Measurements from ENCODE around the gene TPSD1.

TPSD1 gene

DNA sequence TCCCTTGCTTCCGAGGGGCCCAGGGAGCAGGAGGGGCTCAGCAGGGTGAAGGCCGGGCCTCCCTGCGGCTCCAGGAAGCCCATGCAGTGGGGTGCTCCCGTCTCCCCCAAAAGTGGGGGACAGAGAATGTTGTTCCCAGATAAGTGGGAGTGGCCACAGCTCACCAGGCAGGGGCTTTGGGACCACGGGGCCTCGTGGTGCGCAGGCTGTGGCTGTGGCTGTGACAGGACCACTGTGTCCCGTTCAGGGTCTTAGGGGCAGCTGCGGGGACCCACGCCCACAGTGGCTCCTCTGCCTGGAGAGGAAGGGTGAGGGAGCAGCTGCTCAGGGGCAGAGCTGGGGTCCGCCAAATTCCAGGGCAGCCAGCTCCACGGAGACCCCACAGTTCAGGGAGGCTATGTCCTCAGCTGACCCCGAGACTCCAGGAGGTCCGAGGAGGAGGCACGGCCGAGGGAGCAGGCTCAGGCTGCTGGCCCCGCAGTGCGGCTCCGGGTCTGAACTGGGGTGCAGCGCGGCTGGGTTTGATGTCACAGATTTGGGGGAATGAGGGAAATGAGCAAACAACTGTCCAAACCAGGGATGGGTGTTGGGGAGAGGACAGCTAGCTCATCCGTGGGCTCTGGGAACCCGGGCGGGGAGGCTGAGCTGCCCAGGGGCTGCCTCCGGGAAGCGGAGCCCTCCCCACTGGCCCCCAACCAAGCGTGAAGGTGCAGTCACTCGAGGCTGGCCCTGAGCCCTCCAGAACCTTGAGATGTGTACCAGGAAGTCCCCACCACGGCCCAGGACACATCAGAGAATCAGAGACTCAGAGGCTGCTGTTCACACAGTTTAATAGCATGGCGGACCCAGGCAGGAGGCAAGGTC is 23.4 kb downstream of the TPSD1 start:
- H3K9me3 ChIP-seq (ENCODE audit: insufficient read depth, low read length, severe bottlenecking): no peaks in the 10 kb centered on the region
- H3K79me2 ChIP-seq (ENCODE audit: insufficient read depth, low read length): no peaks in the 10 kb centered on the region
- H2AFZ ChIP-seq (ENCODE audit: low read depth, low read length): no peak overlapping the region
- H3K36me3 ChIP-seq (ENCODE audit: insufficient read depth, low read length): no peaks in the 10 kb centered on the region
- no peaks in the 10 kb centered on the region for H3K4me1 ChIP-seq (ENCODE audit: insufficient read depth, low read length)
- H3K27me3 ChIP-seq (ENCODE audit: insufficient read depth, low read length, poor library complexity): no peaks in the 10 kb centered on the region
- no peak overlapping the region for H3K27ac ChIP-seq (ENCODE audit: low read length)
- no peak overlapping the region for H3K9ac ChIP-seq (ENCODE audit: low read depth, low read length)
- H3K4me2 ChIP-seq (ENCODE audit: insufficient read depth, low read length): no peak overlapping the region
- no peak for ATAC-seq (ENCODE audit: insufficient read depth, low read depth)
- TF ChIP-seq, protein P1, sequence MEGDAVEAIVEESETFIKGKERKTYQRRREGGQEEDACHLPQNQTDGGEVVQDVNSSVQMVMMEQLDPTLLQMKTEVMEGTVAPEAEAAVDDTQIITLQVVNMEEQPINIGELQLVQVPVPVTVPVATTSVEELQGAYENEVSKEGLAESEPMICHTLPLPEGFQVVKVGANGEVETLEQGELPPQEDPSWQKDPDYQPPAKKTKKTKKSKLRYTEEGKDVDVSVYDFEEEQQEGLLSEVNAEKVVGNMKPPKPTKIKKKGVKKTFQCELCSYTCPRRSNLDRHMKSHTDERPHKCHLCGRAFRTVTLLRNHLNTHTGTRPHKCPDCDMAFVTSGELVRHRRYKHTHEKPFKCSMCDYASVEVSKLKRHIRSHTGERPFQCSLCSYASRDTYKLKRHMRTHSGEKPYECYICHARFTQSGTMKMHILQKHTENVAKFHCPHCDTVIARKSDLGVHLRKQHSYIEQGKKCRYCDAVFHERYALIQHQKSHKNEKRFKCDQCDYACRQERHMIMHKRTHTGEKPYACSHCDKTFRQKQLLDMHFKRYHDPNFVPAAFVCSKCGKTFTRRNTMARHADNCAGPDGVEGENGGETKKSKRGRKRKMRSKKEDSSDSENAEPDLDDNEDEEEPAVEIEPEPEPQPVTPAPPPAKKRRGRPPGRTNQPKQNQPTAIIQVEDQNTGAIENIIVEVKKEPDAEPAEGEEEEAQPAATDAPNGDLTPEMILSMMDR (IDR thresholded peaks at IDR 0.05; ENCODE audit: borderline replicate concordance, extremely low read depth, low read length, poor library complexity, severe bottlenecking): no peak
- no peak for TF ChIP-seq EZH2 (IDR thresholded peaks at IDR 0.05; ENCODE audit: borderline replicate concordance, low read depth, low read length, severe bottlenecking)
- no peaks in the 10 kb centered on the region for H4K20me1 ChIP-seq (ENCODE audit: insufficient read depth, low read length)
- no peak for DNase-seq
- no peak overlapping the region for H3K4me3 ChIP-seq (ENCODE audit: low read depth in 1 of 2, low read length in 2 of 2)

DNA sequence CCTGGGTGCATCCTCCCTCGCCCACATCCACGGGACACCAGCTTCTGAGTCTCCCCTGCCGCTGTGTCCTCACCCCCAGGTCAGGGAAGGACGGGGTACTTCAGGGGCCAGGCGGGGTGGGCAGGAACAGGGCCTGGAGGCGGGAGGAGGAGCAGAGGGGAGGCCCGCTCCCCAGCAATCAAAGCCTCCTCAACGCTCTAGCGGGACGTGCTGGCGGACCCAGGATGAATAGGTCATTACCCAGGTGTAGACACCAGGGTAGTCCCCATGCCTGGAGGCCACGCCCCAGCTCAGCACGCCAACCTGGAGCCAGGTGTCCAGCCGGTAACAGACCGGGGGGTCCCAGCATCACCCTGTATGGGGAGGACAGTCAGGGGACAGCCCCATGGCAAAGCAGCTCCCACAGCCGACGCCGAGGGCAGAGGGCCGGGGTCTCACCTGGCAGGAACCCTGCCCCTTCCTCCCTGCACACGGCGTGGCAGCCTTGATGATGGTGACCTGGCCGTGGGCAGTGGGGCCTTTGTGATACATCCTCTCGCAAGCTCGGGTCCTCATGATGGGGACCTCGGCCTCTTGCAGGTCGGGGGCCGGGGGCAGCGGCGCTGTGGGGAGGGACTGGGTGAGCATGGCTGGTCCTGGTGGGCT is 24.2 kb downstream of the TPSD1 start:
- ATAC-seq (ENCODE audit: insufficient read depth, low read depth) (no peak), DNase-seq (no peak)
- H3K4me1 ChIP-seq (ENCODE audit: insufficient read depth, low read length): no peaks in the 10 kb centered on the region
- H3K9me3 ChIP-seq (ENCODE audit: insufficient read depth, low read length, severe bottlenecking): no peaks in the 10 kb centered on the region
- H3K27me3 ChIP-seq (ENCODE audit: insufficient read depth, low read length, poor library complexity): no peaks in the 10 kb centered on the region
- H3K79me2 ChIP-seq (ENCODE audit: insufficient read depth, low read length): no peaks in the 10 kb centered on the region
- H3K4me2 ChIP-seq (ENCODE audit: insufficient read depth, low read length): no peak overlapping the region
- H3K9ac ChIP-seq (ENCODE audit: low read depth, low read length): no peak overlapping the region
- no peaks in the 10 kb centered on the region for H4K20me1 ChIP-seq (ENCODE audit: insufficient read depth, low read length)
- TF ChIP-seq, protein P1 (IDR thresholded peaks at IDR 0.05; ENCODE audit: borderline replicate concordance, extremely low read depth, low read length, poor library complexity, severe bottlenecking): no peak
- TF ChIP-seq EZH2 (IDR thresholded peaks at IDR 0.05; ENCODE audit: borderline replicate concordance, low read depth, low read length, severe bottlenecking): no peak
- no peak overlapping the region for H3K4me3 ChIP-seq (ENCODE audit: low read depth in 1 of 2, low read length in 2 of 2)
- no peaks in the 10 kb centered on the region for H3K36me3 ChIP-seq (ENCODE audit: insufficient read depth, low read length)
- H3K27ac ChIP-seq (ENCODE audit: low read length): no peak overlapping the region
- no peak overlapping the region for H2AFZ ChIP-seq (ENCODE audit: low read depth, low read length)

DNA sequence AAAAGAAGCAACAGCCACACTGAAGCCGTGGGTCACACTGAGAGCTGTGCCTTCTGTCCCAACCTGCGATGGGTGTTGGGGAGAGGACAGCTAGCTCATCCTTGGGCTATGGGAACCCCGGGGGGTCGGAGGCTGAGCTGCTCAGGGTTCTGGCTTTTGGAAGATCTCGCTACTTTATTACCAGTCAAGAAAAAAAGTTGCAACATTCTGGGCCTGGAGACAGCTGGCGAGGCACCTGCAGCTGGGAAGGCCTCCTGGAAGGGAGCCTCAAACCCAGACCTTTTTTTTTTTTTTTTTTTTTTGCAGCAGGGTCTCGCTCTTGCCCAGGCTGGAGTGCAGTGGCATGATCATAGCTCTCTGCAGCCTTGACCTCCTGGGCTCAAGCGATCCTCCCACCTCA is 24.9 kb downstream of the TPSD1 start:
- Histone ChIP-seq H3K4me1 (ENCODE audit: insufficient read depth, low read length) (no peaks in the 10 kb centered on the region), H3K79me2 (ENCODE audit: insufficient read depth, low read length) (no peaks in the 10 kb centered on the region), H3K9ac (ENCODE audit: low read depth, low read length) (no peak overlapping the region), H4K20me1 (ENCODE audit: insufficient read depth, low read length) (no peaks in the 10 kb centered on the region), H3K27me3 (ENCODE audit: insufficient read depth, low read length, poor library complexity) (no peaks in the 10 kb centered on the region), H3K27ac (ENCODE audit: low read length) (no peak overlapping the region), H3K9me3 (ENCODE audit: insufficient read depth, low read length, severe bottlenecking) (no peaks in the 10 kb centered on the region), H3K36me3 (ENCODE audit: insufficient read depth, low read length) (no peaks in the 10 kb centered on the region), H3K4me3 (ENCODE audit: low read depth in 1 of 2, low read length in 2 of 2) (no peak overlapping the region), H2AFZ (ENCODE audit: low read depth, low read length) (no peak overlapping the region), H3K4me2 (ENCODE audit: insufficient read depth, low read length) (no peak overlapping the region)
- ATAC-seq (ENCODE audit: insufficient read depth, low read depth) (no peak), DNase-seq (no peak)
- no peak for TF ChIP-seq EZH2 (IDR thresholded peaks at IDR 0.05; ENCODE audit: borderline replicate concordance, low read depth, low read length, severe bottlenecking)
- TF ChIP-seq, protein P1 (IDR thresholded peaks at IDR 0.05; ENCODE audit: borderline replicate concordance, extremely low read depth, low read length, poor library complexity, severe bottlenecking): no peak
